Central memory CD8-positive, alpha-beta T cell (primary cell): ENCODE data around the gene FAS.
"Not testable (repeated sequence)": the region's sequence is repeated elsewhere in the genome, so short reads cannot be mapped to it uniquely, and the experiment has no call there.

ENCODE experiments used
- ATAC-seq: fragments of 150-1000 bp; cut with Tn5 transposase; replicated peaks from 2 replicates; pipeline ENCODE4 v1.10.0; 2022; ENCODE audit warnings: mild to moderate bottlenecking, moderate FRiP score, moderate number of reproducible peaks; ENCODE audit not compliant: poor library complexity, severe bottlenecking; ENCODE audit errors: extremely low read depth
- DNase-seq, 2 donors: peaks; one replicate each; pipeline ENCODE4 v3.0.0; 2021; ENCODE audit warnings: low spot score in 2 of 2
- H3K27ac Mint-ChIP-seq: one replicate; pipeline ENCODE4 v1.8.0; 2022; ENCODE audit warnings: low read depth, mild to moderate bottlenecking, moderate library complexity, mixed read lengths
- H3K27me3 Mint-ChIP-seq: one replicate; pipeline ENCODE4 v1.8.0; 2022; ENCODE audit warnings: mixed read lengths
- H3K36me3 Mint-ChIP-seq: one replicate; pipeline ENCODE4 v1.8.0; 2022; ENCODE audit warnings: mild to moderate bottlenecking, moderate library complexity, mixed read lengths; ENCODE audit not compliant: insufficient read depth
- H3K4me1 Mint-ChIP-seq: one replicate; pipeline ENCODE4 v1.8.0; 2022; ENCODE audit warnings: mixed read lengths
- H3K4me3 Mint-ChIP-seq: one replicate; pipeline ENCODE4 v1.8.0; 2022; ENCODE audit warnings: mild to moderate bottlenecking, moderate library complexity, mixed read lengths
- H3K9me3 Mint-ChIP-seq: one replicate; pipeline ENCODE4 v1.8.0; 2022; ENCODE audit warnings: mixed read lengths

Gene FAS

DNA sequence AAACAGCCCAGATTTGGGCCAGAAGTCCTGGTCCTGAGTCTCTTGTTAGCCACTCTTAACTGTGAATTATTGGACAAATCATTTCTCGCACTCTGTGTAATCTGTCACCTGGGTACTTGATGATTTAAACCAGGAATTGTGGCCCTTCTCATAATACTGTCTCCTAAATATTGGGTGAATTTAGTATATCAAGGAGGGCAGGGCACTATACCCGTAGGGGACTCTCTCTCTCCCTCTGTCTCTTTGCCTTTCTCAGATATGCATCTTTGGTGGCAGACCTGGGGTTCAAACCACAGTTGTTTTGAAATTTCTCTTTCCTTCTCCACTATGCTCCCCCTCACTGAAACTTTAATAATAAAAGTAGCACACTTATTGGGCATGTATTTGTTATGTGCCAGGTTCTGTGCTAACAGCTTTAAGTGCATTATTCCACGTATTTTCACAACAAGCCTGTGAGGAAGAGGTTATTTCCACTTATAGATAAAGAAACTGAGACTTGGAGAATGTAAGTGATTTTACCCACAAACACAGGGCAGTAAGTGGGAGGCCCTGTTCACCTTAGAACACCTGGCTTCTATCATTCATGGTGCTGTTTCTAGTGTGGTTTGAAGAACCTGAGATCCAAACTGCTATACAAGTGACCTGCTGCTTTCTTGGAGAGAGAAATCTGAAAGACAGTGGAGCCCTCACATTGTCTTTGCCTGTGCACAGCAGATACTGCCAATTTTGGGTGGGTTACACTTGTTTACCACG lies 11.8 kb downstream of the FAS start:
- DNase-seq, result no peak
- peaks cover 20% of the 10 kb centered on the region for H3K36me3 Mint-ChIP-seq
- peak overlapping the region; percentile 95 for H3K27ac Mint-ChIP-seq
- no peaks in the 10 kb centered on the region for H3K27me3 Mint-ChIP-seq
- H3K9me3 Mint-ChIP-seq, result no peaks in the 10 kb centered on the region
- peak overlapping the region; percentile 83 for H3K4me3 Mint-ChIP-seq
- H3K4me1 Mint-ChIP-seq, result peaks cover 66% of the 10 kb centered on the region
- no peak for ATAC-seq

- no peaks in the 10 kb centered on the region for H3K27me3 Mint-ChIP-seq
- peaks cover 21% of the 10 kb centered on the region for H3K36me3 Mint-ChIP-seq
- no peaks in the 10 kb centered on the region for H3K9me3 Mint-ChIP-seq
- H3K4me1 Mint-ChIP-seq, result peaks cover 61% of the 10 kb centered on the region
- peak overlapping the region; percentile 95 for H3K27ac Mint-ChIP-seq
- ATAC-seq (no peak), DNase-seq (no peak)
- H3K4me3 Mint-ChIP-seq, result no peak overlapping the region
Observed at GRCh38 chr10:89003344-89003743, 12.7 kb downstream of the FAS start.

- H3K36me3 Mint-ChIP-seq, result peaks cover 37% of the 10 kb centered on the region
- ATAC-seq, result no peak
- peak overlapping the region; percentile 26 for H3K27ac Mint-ChIP-seq
- H3K27me3 Mint-ChIP-seq, result no peaks in the 10 kb centered on the region
- H3K4me1 Mint-ChIP-seq, result peaks cover 33% of the 10 kb centered on the region
- no peak overlapping the region for H3K4me3 Mint-ChIP-seq
- no peak for DNase-seq
- no peaks in the 10 kb centered on the region for H3K9me3 Mint-ChIP-seq
Observed at GRCh38 chr10:89007129-89007893, 16.7 kb downstream of the FAS start.

DNA sequence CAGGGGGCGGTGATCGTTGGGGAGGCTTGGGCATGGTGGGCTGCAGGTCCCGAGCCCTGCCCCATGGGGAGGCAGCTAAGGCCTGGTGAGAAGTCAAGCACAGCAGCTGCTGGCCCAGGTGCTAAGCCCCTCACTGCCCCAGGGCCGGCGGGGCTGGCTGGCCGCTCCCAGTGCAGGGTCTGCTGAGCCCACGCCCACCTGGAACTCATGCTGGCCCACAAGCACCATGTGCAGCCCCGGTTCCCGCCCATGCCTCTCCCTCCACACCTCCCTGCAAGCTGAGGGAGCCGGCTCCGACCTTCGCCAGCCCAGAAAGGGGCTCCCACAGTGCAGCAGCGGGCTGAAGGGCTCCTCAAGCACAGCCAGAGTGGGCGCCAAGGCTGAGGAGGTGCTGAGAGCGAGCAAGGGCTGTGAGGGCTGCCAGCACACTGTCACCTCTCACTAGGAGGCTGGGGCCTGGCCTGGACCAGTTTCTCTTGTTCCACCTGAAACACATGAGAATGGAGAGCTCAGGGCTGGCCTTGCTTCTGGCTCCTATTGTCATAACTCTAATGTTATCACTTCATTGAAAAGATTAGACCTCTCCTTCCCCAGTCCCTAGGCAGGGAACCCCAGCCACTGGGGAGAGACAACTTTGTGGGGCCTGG lies 28.2 kb downstream of the FAS start:
- DNase-seq, H3K4me1 Mint-ChIP-seq, H3K27ac Mint-ChIP-seq, H3K9me3 Mint-ChIP-seq, H3K4me3 Mint-ChIP-seq, ATAC-seq, H3K27me3 Mint-ChIP-seq: not testable (repeated sequence)
- H3K36me3 Mint-ChIP-seq, result peaks cover 34% of the 10 kb centered on the region

DNA sequence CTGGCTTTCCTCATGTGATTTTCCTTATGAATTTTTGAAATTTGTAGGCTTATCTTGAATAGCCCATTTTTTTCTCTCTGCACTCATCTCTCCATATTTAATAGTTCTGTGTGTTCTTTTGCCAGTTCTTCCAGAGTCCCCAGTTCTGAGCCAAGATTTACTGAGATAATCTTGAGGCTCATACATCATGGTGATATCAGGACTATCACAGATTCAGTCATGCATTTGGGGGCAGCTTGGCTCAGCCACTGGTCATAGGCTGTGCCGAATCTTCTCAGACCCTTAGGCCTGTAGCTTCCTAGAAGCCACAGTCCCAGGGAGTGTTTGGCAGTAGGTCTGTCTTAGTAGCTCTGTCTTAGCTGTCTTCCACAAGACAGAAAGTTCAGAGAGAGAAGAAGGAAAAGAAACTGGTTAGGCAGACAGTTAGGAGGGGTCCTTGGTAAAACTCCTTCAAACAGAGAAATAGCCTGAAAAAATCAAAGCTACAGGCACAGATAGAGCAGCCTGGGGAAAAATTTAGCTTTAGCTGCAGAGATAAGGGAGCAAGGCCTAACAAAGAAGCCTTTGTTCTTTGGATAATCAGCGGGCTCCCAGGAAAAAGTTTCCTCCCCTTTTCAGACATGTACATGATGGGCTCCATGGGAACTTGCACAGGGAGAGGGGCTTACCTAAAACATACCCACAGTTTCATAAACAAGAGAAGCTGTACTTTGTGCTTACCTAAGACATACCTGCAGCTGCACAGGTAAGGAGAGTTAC lies 29.1 kb downstream of the FAS start:
- H3K4me1 Mint-ChIP-seq, result no peaks in the 10 kb centered on the region
- H3K27me3 Mint-ChIP-seq, result no peaks in the 10 kb centered on the region
- no peak overlapping the region for H3K4me3 Mint-ChIP-seq
- peaks cover 26% of the 10 kb centered on the region for H3K36me3 Mint-ChIP-seq
- no peaks in the 10 kb centered on the region for H3K9me3 Mint-ChIP-seq
- H3K27ac Mint-ChIP-seq, result peak overlapping the region; percentile 5
- ATAC-seq, result no peak
- no peak for DNase-seq

DNA sequence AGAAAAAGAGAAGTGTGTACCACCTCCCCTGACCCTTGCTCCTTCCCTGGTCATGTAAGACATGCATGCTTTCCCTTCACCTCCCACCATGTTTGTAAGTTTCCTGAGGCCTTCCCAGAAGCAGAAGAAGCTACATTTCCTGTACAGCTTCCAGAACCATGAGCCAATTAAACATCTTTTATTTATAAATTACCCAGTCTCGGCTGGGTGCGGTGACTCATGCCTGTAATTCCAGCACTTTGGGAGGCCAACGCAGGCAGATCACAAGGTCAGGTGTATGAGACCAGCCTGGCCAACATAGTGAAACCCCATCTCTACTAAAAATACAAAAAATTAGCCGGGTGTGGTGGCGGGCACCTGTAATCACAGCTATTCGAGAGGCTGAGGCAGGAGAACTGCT lies 30.9 kb downstream of the FAS start:
- not testable (repeated sequence) for ATAC-seq, H3K27me3 Mint-ChIP-seq, DNase-seq, H3K9me3 Mint-ChIP-seq, H3K4me3 Mint-ChIP-seq, H3K4me1 Mint-ChIP-seq, H3K27ac Mint-ChIP-seq
- peaks cover 18% of the 10 kb centered on the region for H3K36me3 Mint-ChIP-seq

DNA sequence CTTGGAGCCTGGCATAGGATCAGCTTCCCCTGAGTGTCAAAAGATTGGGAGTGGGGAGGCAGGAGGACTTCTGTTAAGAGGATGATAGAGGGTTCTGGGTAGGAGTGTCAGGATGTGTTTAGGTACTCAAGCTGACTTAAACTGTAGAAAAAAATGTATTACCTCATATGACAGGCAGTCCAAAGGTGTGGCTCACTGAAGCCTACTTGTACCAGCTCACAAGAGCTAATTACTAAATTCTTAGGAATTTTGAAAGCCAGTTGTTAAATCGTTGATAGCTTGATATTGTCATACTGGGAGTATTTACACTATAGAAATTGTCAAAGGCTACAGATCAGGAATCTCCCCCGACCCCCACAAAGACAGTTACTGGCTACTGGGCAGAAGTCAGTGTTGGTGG lies 32.1 kb downstream of the FAS start:
- ATAC-seq (no peak), DNase-seq (no peak)
- Mint-ChIP-seq H3K27ac (no peak overlapping the region), H3K36me3 (peaks cover 11% of the 10 kb centered on the region), H3K4me3 (no peak overlapping the region), H3K4me1 (peaks cover 4% of the 10 kb centered on the region), H3K9me3 (no peaks in the 10 kb centered on the region), H3K27me3 (no peaks in the 10 kb centered on the region)

DNA sequence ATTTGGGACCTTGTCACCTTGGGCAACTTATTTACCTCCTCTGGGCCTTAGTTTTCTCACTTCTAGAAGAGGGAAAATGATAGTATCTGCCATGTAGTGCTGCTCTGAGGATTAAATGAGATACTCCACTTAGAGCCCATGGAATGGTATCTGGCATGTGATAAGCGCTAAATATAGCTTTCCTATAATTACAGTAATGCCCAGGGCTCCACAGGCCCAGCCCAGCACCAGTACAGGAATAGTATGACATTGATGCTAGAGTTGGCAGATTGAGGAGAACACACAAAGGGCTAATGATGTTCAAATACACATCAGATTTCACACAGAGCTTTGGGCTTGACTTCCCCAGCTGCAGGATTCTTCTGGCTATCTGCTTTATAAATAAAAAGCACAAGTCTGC lies 34.9 kb downstream of the FAS start:
- Mint-ChIP-seq H3K4me1 (peaks cover 5% of the 10 kb centered on the region), H3K36me3 (peaks cover 11% of the 10 kb centered on the region), H3K4me3 (no peak overlapping the region), H3K9me3 (no peaks in the 10 kb centered on the region), H3K27me3 (no peaks in the 10 kb centered on the region), H3K27ac (peak overlapping the region; percentile 6)
- DNase-seq (no peak), ATAC-seq (no peak)

- no peak for DNase-seq
- Mint-ChIP-seq H3K27ac (no peak overlapping the region), H3K27me3 (no peaks in the 10 kb centered on the region), H3K36me3 (peaks cover 2% of the 10 kb centered on the region), H3K4me3 (no peak overlapping the region), H3K4me1 (peaks cover 10% of the 10 kb centered on the region), H3K9me3 (no peaks in the 10 kb centered on the region)
- ATAC-seq, result no peak
Observed at GRCh38 chr10:89029181-89029580, 38.6 kb downstream of the FAS start.

DNA sequence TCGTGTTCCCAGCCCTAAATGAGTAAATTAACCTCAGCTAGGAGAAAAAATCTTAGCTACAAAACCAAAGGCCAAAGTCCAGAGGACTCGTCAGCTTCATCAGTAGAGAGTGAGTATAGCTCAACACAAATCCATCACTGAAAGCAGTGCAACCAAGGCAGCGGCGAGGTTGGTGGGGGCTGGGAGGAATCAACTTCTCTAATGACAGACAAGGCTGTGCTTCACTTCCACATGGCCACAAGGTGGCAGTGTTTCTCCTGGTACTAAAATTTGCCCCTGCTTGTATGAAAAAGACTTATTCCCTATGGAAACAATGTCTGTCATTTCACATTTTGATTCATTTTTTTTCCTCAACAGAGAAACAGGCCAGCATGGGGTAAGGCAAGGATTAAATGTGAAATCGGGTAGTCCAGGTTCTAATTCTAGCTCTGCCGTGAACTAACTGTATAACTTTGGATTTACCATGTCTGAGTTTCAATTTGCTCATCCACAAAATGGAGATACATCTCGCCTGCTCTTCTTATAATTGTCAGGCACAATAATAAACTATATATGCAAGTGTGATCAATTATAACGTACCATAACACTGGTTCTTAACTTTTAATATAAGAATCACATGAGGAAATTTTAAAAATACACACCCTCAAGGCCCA lies 39.3 kb downstream of the FAS start:
- Mint-ChIP-seq H3K36me3 (peaks cover 2% of the 10 kb centered on the region), H3K4me3 (no peak overlapping the region), H3K4me1 (peaks cover 10% of the 10 kb centered on the region), H3K9me3 (no peaks in the 10 kb centered on the region), H3K27ac (no peak overlapping the region), H3K27me3 (no peaks in the 10 kb centered on the region)
- ATAC-seq (no peak), DNase-seq (peak; percentile 46 to 48)

GRCh38 chr10:89030791-89031190 lies 40.2 kb downstream of the FAS start:
- no peaks in the 10 kb centered on the region for H3K27me3 Mint-ChIP-seq
- DNase-seq (no peak), ATAC-seq (no peak)
- H3K9me3 Mint-ChIP-seq, result no peaks in the 10 kb centered on the region
- no peak overlapping the region for H3K4me3 Mint-ChIP-seq
- H3K36me3 Mint-ChIP-seq, result peaks cover 2% of the 10 kb centered on the region
- peaks cover 10% of the 10 kb centered on the region for H3K4me1 Mint-ChIP-seq
- H3K27ac Mint-ChIP-seq, result no peak overlapping the region
